GM18868 (cell line): ENCODE measurements around the gene NTN3.
"Not testable (repeated sequence)": the region's sequence is repeated elsewhere in the genome, so short reads cannot be mapped to it uniquely, and the experiment has no call there.

ENCODE experiments used
- ATAC-seq: cut with Tn5 transposase; IDR thresholded peaks from one replicate; pipeline ENCODE4 v1.9.1; 2021; ENCODE audit warnings: mild to moderate bottlenecking, moderate library complexity; ENCODE audit not compliant: unreplicated experiment

Gene NTN3

GRCh38 chr16:2471016-2471652, at the start of gene NTN3:
Gene NTN3, plus strand, starts transcription at chr16:2471297. Its CDS starts 405 bp downstream, at chr16:2471702.
- ATAC-seq: no peak

- ATAC-seq: no peak
Measured at GRCh38 chr16:2422123-2422867, 48.8 kb upstream of the NTN3 start.

DNA sequence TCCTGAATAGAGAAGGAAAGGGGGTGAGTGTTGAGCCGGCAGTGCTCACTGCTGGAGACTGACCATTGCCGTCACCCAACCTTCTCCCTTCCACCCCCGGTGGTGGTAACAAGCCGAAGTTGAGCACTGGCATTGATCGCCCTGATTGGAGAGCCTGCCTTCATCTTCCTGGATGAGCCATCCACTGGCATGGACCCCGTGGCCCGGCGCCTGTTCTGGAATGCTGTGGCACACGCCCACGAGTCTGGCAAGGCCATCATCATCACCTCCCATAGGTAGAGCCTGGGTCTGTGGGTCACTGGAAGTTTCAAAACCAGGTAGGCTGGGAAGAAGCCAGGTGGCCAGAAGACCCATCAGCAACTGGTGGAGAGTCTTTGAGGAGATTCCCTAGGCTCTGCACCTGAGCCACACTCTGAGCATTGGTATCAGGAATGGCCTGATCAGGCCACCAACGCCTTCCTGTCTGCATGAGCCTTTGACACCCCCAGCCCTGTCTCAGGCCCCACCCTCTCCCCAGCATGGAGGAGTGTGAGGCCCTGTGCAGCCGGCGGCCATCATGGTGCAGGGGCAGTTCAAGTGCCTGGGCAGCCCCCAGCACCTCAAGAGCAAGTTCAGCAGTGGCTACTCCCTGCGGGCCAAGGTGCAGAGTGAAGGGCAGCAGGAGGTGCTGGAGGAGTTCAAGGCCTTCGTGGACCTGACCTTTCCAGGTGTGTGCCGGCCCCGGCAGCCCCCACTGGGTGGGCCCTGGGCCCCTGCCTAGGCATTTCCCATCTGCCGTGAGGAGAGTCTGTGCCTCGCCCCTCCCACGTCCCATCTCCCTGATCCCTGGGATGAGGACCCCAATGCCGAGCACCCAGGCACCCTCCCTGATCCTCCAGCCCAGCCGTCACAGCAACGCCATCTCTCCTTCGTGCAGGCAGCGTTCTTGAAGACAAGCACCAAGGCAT, 46.8 kb upstream of the NTN3 start:
- ATAC-seq: no peak

- ATAC-seq: no peak
Measured at GRCh38 chr16:2425008-2425518, 46.0 kb upstream of the NTN3 start.

- ATAC-seq: no peak
Measured at GRCh38 chr16:2425825-2426430, 45.2 kb upstream of the NTN3 start.

- no peak for ATAC-seq
Measured at GRCh38 chr16:2426941-2427361, 44.1 kb upstream of the NTN3 start.

DNA sequence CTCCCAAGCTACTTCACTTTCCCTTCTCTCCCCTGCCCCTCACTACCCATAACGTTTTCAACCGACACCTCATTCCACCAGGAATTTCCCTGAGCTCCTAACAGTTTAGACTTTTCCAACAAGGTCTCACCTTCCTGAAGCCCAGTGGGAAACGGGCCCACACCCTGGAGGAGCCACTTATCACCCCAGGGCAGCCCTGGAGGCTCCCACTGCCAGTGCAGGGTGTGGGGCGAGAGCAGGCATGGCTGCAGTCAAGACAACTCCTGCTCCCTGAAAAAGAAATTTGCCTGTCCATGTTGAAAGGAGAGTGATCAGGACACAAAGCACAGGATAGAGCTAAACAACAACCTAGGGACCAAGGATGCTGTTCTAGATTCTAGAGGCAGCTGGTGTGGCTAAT, 43.6 kb upstream of the NTN3 start:
- no peak for ATAC-seq

DNA sequence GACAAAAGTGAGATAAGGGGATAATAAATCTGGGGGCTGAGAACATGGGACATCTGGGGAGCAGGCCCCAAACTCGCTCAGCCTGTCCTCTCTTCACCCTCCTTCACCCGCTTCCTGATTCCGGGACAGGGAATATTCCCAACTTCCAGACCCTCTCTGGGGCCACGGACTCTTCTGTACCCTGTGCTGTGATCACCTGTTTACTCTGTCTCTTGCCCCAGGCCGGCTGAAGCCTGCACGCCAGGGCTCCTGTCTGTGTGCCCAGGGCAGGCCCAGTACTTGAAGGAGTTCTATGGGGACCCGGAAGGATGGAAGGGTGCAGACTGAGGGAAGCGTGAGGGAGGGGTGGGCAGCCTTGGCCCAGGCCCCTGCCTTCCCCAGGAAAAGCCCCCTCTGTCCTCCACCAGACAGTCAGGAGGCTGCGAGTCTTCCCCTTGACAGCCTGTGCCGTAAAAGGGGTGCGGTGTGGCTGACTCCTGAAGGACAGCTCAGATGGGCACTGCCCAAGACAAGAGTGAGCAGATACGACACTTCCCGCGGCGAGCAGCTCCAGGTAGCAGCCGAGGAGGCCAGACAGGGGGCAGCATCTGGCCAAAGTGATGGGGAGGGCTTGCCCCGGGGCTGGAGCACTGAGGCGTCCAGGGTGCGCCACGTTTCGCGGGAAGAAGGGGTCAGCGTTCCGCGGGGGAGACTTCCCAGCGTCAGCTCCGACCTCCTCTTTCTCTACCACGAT, 42.9 kb upstream of the NTN3 start:
- peak; percentile 13 for ATAC-seq

- ATAC-seq: peak; percentile 17
Measured at GRCh38 chr16:2428784-2429033, 42.4 kb upstream of the NTN3 start.

DNA sequence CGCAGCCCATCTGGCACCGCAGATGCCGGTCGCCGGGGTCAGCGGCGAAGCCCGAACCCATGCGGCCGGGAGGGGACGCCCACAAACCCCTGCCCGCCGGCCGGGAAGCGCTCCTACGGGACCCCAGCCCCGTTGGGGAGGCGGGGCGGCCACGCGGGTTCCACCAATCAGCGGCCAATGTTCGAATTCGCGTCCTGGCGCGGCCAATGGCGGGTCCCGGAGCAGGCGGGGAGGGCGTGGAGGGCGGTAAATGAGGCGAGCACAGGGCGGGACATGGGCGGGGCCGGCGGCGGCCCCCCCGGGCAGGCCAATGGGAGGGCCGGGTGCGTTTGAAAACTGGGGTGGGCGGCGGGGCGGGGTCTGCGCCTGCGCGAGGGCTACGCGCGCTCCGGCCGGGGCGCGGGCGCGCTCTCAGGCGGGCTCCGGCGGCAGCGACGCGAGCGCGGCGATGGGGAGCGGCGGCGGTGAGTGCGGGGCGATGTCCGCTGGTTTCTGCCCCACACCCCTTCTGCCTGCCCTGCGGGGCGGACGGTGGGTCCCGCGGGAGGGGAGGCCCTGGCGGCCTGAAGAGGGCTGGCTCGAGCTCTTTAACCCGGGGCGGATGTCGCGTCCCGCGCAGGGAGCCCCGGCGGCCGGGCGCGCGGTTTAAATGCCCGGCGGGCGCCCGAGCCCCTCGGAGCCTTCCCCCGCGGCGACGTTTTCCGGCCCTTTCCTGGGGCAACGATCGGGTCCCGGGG, 41.9 kb upstream of the NTN3 start, which contains the start of gene CCNF:
Gene CCNF, plus strand, starts transcription at position 414 of the 737 bp plus-strand sequence. Its CDS starts 35 bp downstream, at position 449.
- ATAC-seq: peak; percentile 84

DNA sequence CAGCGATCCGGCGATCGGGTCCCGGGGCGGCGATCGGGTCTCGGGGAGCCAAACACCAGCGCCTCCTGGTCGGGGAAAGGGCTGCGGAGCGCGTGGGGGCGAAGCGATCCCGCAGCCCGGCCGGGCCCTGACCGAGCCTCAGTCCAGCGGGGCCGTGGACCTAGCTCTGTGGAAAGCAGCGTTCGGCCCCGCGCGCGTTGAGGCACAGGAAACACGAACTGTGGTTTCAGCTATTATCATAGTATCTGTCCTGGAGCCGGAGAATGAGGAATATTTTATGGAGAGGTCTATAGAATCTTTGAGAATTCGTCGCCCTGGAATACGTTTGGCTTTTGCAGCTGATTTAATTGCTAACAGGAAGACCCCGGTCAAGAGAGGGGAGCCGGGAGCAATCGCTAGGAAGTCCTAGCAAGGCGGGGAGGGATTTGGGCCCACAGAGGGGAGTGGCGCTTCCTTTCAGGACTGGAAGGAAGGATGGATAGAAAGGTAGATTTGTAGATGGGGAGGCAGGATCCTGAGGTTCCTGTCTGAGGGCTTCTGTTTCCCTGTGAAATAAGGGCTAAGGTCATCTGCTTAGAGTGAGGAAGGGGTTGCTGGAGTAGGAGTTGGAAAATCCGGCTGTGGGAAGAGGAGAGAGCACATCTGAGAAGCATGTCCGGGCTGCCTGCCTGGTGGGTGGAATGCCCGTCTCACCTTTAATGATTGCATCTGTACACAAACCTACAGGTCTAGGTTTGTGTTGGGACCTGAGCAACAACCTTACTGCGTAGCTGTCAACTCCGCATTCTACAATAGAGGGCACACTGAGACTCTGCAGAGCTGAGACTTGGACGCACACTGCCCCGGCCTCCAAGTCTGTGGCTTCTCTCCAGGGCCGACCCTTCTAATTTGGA, 41.1 kb upstream of the NTN3 start:
- ATAC-seq: no peak

DNA sequence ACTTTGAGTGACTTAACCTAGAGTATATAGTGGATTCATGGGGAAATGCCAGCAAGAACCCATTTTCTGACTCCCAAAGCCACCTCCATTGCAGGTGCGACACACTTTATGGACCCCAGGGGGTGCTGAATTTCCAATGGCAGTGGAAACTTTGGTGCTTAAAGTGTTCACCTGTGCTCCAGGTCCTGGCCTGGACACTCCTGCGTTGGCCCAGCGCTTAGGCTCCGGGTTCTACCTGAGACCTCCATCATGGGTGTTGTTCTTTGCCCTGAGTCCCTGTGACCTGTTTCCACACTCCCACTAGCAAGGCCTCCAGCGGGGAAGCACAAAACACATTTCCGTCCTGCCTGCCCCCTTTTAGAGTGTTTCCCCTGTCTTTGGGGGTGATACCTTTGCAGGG, 38.8 kb upstream of the NTN3 start:
- no peak for ATAC-seq

GRCh38 chr16:2432801-2433505, 38.1 kb upstream of the NTN3 start:
- no peak for ATAC-seq

- ATAC-seq: not testable (repeated sequence)
Measured at GRCh38 chr16:2435236-2435635, 35.9 kb upstream of the NTN3 start.

GRCh38 chr16:2436110-2436509, 35.0 kb upstream of the NTN3 start:
- no peak for ATAC-seq

DNA sequence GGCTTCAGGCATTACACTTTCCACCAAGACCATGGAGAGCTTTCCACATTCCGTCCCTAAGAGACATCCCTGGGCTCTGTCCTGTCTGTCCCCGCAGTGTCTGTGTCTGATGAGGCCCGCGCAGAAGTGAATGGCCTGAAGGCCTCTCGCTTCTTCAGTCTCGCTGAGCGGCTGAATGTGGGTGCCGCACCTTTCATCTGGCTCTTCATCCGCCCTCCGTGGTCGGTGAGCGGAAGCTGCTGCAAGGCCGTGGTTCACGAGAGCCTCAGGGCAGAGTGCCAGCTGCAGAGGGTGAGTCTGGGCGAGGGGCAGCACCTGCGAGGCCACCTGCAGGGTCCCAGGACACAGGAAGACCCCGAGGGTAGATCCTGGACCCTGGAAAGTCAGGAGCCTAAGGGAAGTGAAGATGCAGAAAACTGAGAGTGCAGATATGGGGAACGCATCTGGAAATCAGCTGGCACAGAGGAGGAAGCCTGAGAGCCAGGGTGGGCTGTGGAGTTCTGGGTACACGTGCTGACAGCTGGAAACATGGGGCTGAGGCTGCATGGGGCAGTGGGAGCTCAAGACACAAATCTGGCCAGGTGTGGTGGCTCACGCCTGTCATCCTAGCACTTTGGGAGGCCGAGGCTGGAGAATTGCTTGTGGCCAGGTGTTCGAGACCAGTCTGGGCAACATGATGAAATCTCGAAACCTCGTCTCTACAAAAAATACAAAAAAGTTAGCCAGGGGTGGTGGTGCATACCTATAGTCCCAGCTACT, 33.9 kb upstream of the NTN3 start:
- no peak for ATAC-seq

DNA sequence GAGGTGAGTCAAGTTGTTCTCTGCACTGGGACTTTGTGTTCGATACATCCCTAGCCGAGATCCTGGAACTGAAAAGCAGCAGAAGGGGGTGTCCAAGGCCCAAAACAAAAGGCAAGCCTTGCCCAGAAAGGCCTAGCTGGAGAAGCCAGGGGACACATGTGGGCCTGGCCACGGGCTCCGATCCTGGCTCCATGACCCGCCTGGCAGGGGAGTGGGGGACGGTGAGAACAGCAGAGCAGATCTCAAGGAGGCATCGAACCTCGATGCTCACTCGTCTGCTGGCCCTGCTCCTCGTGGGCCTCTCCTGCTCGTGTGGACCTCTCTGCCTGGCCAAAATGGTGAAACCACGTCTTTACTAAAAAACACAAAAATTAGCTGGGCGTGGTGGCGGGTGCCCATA, 33.0 kb upstream of the NTN3 start:
- ATAC-seq: no peak
